NT2/D1 (cell line): ENCODE measurements around the gene INPP5D.

ENCODE experiments used
- YY1 ChIP-seq: IDR thresholded peaks from 2 replicates; pipeline ENCODE4 v1.6.1; 2011; ENCODE audit not compliant: insufficient read length, insufficient read depth
- ZNF274 ChIP-seq: IDR thresholded peaks from 2 replicates; pipeline ENCODE4 v1.6.1; 2011; ENCODE audit warnings: mild to moderate bottlenecking, low read depth, low read length

DNA sequence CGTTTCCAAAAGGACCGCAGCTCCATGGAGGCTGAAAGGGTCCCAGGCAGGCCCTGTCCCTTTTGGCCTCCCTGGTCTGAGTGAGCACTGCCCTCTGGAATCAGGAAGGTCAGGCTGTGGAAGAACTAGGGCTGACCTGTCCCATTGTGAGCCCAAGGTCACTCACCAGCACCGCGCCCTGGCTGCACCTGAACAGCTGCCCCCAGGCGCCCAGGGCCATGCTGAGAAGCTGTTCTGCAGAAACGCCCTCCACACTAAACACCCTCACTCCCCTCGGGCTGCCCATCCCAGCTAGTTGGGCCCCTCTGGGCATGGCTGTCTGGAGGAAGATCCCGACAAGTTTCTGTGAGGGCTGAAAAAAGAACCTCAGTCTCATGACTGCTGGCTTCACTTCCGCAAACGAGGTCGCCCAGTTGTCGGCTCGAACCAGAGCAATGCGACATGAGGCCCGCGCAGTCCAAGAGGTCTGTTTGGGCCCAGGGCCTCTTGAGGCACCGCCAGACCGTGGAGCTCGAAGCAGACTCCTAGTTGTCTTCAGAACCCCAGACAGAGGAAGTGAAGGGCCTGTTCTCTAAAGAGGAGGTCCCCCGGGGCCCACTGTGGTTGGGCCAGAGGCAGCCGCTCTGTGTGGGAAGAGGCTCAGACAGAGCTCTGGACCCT, 64.4 kb downstream of the INPP5D start:
- TF ChIP-seq YY1 (no peak), ZNF274 (no peak)
